Measurements from ENCODE around the gene DYNLL2.
"Not testable (repeated sequence)": the region's sequence is repeated elsewhere in the genome, so short reads cannot be mapped to it uniquely, and the experiment has no call there.

The DYNLL2 gene

GRCh38 chr17:58082870-58083490 lies at the start of gene DYNLL2:
Gene DYNLL2 (plus strand): TSS chr17:58083419. CDS start chr17:58087091, 3,672 bp downstream.
- peak; percentile 30 for DNase-seq (ENCODE audit: low read depth)

DNA sequence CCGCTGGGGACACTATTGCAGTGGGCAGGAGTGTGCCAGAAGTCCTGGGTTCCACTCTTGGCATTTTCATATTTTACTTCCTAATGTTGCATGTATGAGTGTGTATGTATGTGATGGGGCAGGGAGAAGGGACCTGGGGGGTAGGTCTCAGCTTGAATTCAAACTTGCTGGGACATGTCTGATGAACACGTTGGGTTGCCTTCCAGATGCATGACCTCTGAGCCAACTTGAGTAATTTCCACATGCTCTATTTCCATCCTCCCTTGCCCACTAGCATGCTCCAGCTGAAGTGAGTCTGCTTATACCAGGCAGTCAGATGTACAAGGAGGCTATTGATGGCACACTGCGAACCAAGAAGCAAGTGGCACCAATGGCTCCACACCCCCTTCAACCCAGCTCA lies 43.2 kb upstream of the DYNLL2 start:
- DNase-seq (ENCODE audit: low read depth): no peak

DNA sequence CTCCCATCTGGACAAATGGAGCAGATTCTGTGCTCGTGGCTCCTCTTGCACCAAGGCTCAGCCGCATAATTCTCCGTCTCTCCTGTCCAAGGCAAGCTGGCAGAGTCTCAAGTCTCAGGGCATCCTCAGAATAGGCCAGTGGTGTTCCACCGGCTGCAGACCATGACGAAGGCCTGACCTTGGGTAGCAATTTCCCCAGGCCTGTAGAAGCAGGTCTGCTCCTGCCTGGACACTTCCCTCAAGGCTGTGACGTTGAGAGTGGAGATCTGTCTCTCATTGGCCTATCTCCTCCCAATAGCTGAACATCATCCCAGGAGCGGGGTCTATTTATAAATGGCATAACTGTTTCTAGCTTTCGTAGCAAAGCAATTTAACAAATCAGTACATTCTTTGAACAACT lies 42.8 kb upstream of the DYNLL2 start:
- DNase-seq (ENCODE audit: low read depth): no peak

GRCh38 chr17:58041161-58041560 lies 42.1 kb upstream of the DYNLL2 start:
- no peak for DNase-seq (ENCODE audit: low read depth)

GRCh38 chr17:58043221-58044181 lies 39.7 kb upstream of the DYNLL2 start:
- DNase-seq (ENCODE audit: low read depth): no peak

DNA sequence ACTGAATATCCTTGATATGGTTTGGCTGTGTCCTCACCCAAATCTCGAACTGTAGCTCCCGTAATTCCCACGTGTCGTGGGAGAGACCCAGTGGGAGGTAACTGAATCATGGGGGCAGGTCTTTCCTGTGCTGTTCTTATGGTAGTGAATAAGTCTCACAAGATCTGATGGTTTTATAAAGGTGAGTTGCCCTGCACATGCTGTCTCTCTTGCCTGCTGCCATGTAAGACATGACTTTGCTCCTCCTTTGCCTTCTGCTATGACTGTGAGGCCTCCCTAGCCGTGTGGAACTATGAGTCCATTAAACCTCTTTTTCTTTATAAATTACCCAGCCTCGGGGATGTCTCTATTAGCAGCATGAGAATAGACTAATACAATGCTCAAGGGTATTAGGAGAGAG lies 39.0 kb upstream of the DYNLL2 start:
- not testable (repeated sequence) for DNase-seq (ENCODE audit: low read depth)

DNA sequence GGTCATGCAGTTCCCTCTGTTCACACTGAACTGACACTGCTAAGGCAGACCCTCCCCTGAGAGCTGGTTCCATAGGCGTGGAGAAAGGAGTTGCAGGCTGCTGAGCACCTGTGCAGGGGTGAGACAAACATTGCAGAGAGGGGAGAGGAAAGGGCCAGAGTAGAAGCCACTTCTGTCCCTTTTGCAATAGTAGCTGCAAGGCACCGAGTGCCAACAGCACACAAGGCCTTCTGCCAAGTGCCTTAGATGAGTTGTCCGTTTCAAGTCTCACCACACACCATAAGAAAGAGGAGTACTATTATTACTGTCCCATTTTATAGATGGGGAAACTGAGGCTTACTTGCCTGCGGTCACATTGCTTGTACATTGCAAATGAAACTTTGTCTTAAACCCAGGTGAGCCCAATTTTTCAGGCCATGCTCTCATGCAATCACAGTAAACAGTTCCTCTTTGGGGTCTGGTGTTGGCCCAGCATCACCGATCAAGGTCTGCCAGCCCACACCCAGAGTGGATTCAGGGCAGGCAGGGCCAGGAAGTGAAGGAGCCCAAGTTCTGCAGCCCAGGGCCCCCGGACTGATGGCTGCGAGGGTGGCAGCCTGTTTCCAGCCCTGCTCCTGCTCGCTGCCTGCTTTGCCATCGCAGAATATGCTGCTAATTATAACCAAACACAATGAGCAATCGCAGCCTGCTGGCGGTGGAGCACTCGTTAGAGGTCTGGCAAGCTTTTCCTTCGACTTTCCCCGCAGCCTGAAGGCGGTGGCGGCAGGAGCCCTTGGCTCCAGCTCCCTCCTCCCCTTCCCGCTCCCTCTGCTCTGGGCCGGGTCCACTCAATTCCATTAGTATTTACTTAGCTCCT lies 36.8 kb upstream of the DYNLL2 start:
- no peak for DNase-seq (ENCODE audit: low read depth)

DNA sequence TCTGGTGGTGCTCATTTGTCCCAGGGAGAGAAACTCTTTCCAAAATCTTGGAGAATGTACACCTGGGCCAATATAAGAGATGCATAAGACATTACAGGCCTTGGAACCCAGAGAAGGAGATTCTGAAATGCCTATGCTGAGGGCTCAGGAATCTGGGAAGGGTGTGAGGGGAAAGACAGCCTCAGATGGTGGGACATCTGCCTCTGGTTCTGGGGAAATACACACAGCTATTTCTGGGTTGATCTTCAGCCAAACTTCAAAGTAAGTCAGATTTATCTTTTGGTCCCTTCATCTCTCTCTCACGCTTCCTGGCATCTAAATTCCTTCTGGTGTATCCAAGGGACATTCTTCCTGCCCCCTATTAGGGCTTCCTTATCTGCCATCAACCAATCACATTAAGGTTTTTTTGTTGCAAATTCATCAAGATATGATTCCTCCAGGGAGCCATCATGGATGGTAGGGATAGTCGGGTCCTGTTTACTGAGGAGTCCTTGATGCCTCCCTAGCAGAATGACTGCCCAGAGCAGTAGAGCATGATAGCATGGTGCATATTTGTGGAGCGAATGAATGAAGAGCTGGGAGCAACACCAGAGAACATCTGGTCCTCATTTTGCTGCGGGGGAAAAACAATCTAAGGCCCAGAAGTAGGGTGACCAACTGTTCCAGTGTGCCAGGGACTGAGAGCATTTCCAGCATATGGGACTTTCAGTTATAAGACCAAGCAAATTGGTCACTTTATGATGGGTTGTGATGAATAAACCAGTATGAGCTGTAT lies 35.7 kb upstream of the DYNLL2 start:
- DNase-seq (ENCODE audit: low read depth): peak; percentile 21

- no peak for DNase-seq (ENCODE audit: low read depth)
Measured at GRCh38 chr17:58049533-58049932, 33.7 kb upstream of the DYNLL2 start.

GRCh38 chr17:58050966-58051365 lies 32.3 kb upstream of the DYNLL2 start:
- DNase-seq (ENCODE audit: low read depth): no peak

- no peak for DNase-seq (ENCODE audit: low read depth)
Measured at GRCh38 chr17:58051468-58051867, 31.8 kb upstream of the DYNLL2 start.

- DNase-seq (ENCODE audit: low read depth): no peak
Measured at GRCh38 chr17:58052407-58052806, 30.8 kb upstream of the DYNLL2 start.

- DNase-seq (ENCODE audit: low read depth): no peak
Measured at GRCh38 chr17:58052945-58053715, 30.1 kb upstream of the DYNLL2 start.

- DNase-seq (ENCODE audit: low read depth): no peak
Measured at GRCh38 chr17:58054641-58055040, 28.6 kb upstream of the DYNLL2 start.

GRCh38 chr17:58056476-58056875 lies 26.7 kb upstream of the DYNLL2 start:
- no peak for DNase-seq (ENCODE audit: low read depth)

DNA sequence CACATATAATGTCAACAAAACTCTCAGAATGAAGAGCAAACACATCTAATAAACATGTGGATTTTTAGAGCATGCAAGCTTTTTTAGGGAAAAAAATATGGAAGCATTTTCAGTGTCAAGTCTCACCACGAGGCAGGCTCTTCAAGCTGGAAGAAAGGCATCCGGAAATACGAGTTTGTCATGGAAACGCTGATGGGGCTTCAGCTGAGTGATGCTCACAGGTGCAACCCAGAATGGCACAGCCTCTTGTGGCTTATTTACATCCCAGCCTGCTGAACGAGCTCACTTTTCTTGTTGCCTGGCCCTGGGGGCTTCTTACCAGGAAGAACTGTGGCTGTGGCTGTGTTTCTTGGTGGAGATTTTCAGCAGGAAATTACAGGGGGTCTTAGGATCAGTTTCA lies 24.1 kb upstream of the DYNLL2 start:
- no peak for DNase-seq (ENCODE audit: low read depth)

GRCh38 chr17:58060596-58061191 lies 22.5 kb upstream of the DYNLL2 start:
- no peak for DNase-seq (ENCODE audit: low read depth)

GRCh38 chr17:58061672-58062071 lies 21.5 kb upstream of the DYNLL2 start:
- no peak for DNase-seq (ENCODE audit: low read depth)

GRCh38 chr17:58065238-58065637 lies 18.0 kb upstream of the DYNLL2 start:
- DNase-seq (ENCODE audit: low read depth): no peak

GRCh38 chr17:58066401-58066800 lies 16.8 kb upstream of the DYNLL2 start:
- DNase-seq (ENCODE audit: low read depth): no peak
